K562 (cell line): ENCODE measurements around the gene ARPC4. TPM values are rescaled to one million over a fixed set of nuclear protein-coding genes. Genes with fewer than 3 reads are reported as not detected.

ENCODE experiments used
- ATF7 ChIP-seq: fragments of 450-650 bp; IDR thresholded peaks from 2 replicates; pipeline ENCODE4 v1.7.1; 2014; ENCODE audit warnings: mild to moderate bottlenecking, moderate library complexity
- CBX1 ChIP-seq: sonication (generic); IDR thresholded peaks from 2 replicates; pipeline ENCODE4 v1.6.1; 2016; ENCODE audit warnings: antibody characterized with exemption, low read depth, mild to moderate bottlenecking
- EP300 ChIP-seq: IDR thresholded peaks from 2 replicates; pipeline ENCODE4 v1.6.1; 2012; ENCODE audit warnings: low read length, improper control_type of control experiment
- MEF2D ChIP-seq: conservative IDR thresholded peaks from 2 replicates; pipeline ENCODE4 v1.6.1; 2016; ENCODE audit warnings: low read depth, missing genetic modification characterization, missing compliant biosample characterization
- PHF8 ChIP-seq: fragments of 200-600 bp; sonication (generic); IDR thresholded peaks from 2 replicates; pipeline ENCODE4 v1.6.1; 2012; ENCODE audit warnings: mixed run types, mild to moderate bottlenecking, inconsistent platforms, low read length, moderate library complexity, borderline replicate concordance
- RBM14 ChIP-seq: fragments of 200-400 bp; formaldehyde crosslinking; IDR thresholded peaks from 2 replicates; pipeline ENCODE4 v1.6.1; 2018; ENCODE audit warnings: low read depth, mild to moderate bottlenecking, low read length, moderate library complexity, borderline replicate concordance; ENCODE audit not compliant: insufficient read depth
- RBM25 ChIP-seq: fragments of 200-400 bp; formaldehyde crosslinking; IDR thresholded peaks from 2 replicates; pipeline ENCODE4 v1.6.1; 2018; ENCODE audit warnings: low read length, low read depth, moderate library complexity; ENCODE audit not compliant: severe bottlenecking
- SIRT6 ChIP-seq: IDR thresholded peaks from one replicate; pipeline ENCODE4 v1.6.1; 2012; ENCODE audit warnings: low read depth, mild to moderate bottlenecking, control low read depth, inconsistent platforms, low read length, moderate library complexity
- TCF15 ChIP-seq: fragments of 250-450 bp; sonication (Bioruptor Pico); IDR thresholded peaks from 2 replicates; pipeline ENCODE4 v1.8.0; 2022; ENCODE audit warnings: moderate library complexity, mild to moderate bottlenecking, inconsistent platforms
- THAP12 ChIP-seq: fragments of 250-450 bp; sonication (Bioruptor Pico); IDR thresholded peaks from 2 replicates; pipeline ENCODE4 v1.9.0; 2021; ENCODE audit warnings: mild to moderate bottlenecking, inconsistent platforms
- ZBTB7A ChIP-seq: IDR thresholded peaks from 2 replicates; pipeline ENCODE4 v1.6.1; 2011; ENCODE audit warnings: low read depth, mild to moderate bottlenecking, low read length, moderate library complexity, borderline replicate concordance; ENCODE audit not compliant: control insufficient read depth
- ZNF766 ChIP-seq: fragments of 200-800 bp; sonication (Bioruptor generic); conservative IDR thresholded peaks from 2 replicates; pipeline ENCODE4 v1.6.1; 2016; ENCODE audit warnings: missing genetic modification characterization, missing compliant biosample characterization
- polyA plus RNA-seq, 8 experiments: library from polyadenylated mRNA; depleted of rRNA in 4 of 8; stranded (reverse) in 5 of 8; unstranded in 3 of 8; fragments of >200 nt; fragmentation: Nextera tagmentation in 2 of 8; fragmentation: Illumina TruSeq in 1 of 8; extraction: Ambion mirVana in 2 of 8; extraction: Trizol in 1 of 8; gene quantifications; 2 replicates each; pipeline versions ENCODE4 v1.2.1 to v1.2.3, GENCODE V29; 2011 to 2014; ENCODE audit warnings: inconsistent platforms in 1 of 8, missing spikeins in 1 of 8
- total RNA-seq, 7 experiments: library from RNA; depleted of rRNA in 6 of 7; stranded (reverse); fragments of >200 nt in 6 of 7; fragmentation: Illumina TruSeq in 2 of 7; extraction: Trizol in 2 of 7; gene quantifications; 2 replicates each; pipeline versions ENCODE4 v1.2.1 to v1.2.3, GENCODE V29; 2011 to 2021; ENCODE audit warnings: low replicate concordance in 1 of 7
- TF ChIP-seq, protein P1 (sequence below): sonication (generic); formaldehyde crosslinking; IDR thresholded peaks from 2 replicates; pipeline ENCODE4 v1.8.0; 2022; ENCODE audit warnings: missing genetic modification reagents, mild to moderate bottlenecking, moderate library complexity, borderline replicate concordance
- TF ChIP-seq, protein P2 (sequence below), 2 experiments: fragments of 150-350 bp in 1 of 2; IDR thresholded peaks; 2 replicates each; pipeline ENCODE4 v1.6.1; 2012 to 2016; ENCODE audit warnings: low read depth in 2 of 2, low read length in 2 of 2, mild to moderate bottlenecking in 1 of 2, moderate library complexity in 1 of 2
- TF ChIP-seq, protein P3 (sequence below), 2 experiments: IDR thresholded peaks; 2 replicates each; pipeline ENCODE4 v1.6.1; 2012; ENCODE audit warnings: improper control_type of control experiment in 2 of 2, low read depth in 2 of 2, low read length in 2 of 2, borderline replicate concordance in 1 of 2

The ARPC4 gene
- total and polyA plus RNA-seq, 9 of the 15 experiments (the other 6 are each of a cell fraction or from before 2014, with no cell fraction given), result 20.1 to 153 (median 119) TPM

DNA sequence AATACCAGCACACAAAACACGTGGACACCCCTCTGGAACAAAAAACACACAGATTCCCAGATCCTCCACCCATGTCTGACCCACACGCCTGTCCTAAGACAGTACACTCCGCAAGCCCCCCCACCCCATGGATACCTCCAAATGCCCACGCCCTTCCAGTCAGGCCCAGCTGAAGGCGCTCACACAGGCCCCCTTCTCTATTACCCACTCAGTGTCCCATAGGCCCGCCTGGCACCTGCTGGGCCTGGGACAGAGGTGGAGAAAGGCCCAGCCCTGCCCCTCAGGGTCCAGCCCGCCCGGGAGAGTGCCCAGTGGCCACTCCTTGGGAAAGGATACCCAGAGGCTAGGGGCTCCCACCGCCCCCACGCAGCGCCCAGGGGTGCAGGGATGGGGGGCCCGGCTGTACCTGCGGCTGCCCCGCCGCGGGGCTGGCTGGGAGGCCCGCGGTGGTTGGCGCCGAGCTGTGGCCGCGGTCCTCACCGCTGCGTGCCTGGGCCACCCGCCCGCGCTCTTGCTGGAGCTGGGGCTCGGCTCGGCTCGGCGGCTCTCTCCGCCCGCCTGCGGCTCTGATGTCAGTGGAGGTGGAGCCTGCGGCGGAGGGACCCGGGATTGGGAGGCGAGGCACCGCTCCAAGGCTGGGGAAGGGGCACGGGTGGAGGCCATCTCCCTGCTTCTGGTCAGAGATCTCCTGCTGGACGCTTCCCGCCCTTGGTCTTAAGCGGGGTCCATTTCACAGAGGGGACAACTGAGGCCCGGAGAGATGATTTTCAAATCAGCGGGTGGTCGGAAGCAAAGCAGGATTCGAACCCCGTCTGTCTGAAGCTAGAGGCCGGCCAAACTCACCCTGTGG, 23.2 kb upstream of the ARPC4 start, which contains the start of gene CAMK1 (continued):
- TF ChIP-seq THAP12 (CRISPR knock-in tag) (0 out of 2 replicates have a peak, but pooled peaks have one; percentile 16), SIRT6 (no peak), TCF15 (CRISPR knock-in tag) (no peak), MEF2D (tag) (no peak), CBX1 (0 out of 2 replicates have a peak, but pooled peaks have one; percentile 56), ZNF766 (CRISPR knock-in tag) (no peak), RBM25 (peak; percentile 38), PHF8 (peak; percentile 55; the same call in 1 of the 2 replicates), ZBTB7A (0 out of 2 replicates have a peak, but pooled peaks have one; percentile 51), RBM14 (0 out of 2 replicates have a peak, but pooled peaks have one; percentile 36), ATF7 (peak; percentile 43; the same call in 1 of the 2 replicates), EP300 (no peak)
- TF ChIP-seq, protein P1, sequence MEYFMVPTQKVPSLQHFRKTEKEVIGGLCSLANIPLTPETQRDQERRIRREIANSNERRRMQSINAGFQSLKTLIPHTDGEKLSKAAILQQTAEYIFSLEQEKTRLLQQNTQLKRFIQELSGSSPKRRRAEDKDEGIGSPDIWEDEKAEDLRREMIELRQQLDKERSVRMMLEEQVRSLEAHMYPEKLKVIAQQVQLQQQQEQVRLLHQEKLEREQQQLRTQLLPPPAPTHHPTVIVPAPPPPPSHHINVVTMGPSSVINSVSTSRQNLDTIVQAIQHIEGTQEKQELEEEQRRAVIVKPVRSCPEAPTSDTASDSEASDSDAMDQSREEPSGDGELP (CRISPR knock-in tag), result peak; percentile 29; the same call in 1 of the 2 replicates
- TF ChIP-seq, protein P2, sequence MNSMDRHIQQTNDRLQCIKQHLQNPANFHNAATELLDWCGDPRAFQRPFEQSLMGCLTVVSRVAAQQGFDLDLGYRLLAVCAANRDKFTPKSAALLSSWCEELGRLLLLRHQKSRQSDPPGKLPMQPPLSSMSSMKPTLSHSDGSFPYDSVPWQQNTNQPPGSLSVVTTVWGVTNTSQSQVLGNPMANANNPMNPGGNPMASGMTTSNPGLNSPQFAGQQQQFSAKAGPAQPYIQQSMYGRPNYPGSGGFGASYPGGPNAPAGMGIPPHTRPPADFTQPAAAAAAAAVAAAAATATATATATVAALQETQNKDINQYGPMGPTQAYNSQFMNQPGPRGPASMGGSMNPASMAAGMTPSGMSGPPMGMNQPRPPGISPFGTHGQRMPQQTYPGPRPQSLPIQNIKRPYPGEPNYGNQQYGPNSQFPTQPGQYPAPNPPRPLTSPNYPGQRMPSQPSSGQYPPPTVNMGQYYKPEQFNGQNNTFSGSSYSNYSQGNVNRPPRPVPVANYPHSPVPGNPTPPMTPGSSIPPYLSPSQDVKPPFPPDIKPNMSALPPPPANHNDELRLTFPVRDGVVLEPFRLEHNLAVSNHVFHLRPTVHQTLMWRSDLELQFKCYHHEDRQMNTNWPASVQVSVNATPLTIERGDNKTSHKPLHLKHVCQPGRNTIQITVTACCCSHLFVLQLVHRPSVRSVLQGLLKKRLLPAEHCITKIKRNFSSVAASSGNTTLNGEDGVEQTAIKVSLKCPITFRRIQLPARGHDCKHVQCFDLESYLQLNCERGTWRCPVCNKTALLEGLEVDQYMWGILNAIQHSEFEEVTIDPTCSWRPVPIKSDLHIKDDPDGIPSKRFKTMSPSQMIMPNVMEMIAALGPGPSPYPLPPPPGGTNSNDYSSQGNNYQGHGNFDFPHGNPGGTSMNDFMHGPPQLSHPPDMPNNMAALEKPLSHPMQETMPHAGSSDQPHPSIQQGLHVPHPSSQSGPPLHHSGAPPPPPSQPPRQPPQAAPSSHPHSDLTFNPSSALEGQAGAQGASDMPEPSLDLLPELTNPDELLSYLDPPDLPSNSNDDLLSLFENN (IDR thresholded peaks at IDR 0.05; ENCODE audit: low read depth in 2 of 2, low read length in 2 of 2), result no peak
- TF ChIP-seq, protein P3, sequence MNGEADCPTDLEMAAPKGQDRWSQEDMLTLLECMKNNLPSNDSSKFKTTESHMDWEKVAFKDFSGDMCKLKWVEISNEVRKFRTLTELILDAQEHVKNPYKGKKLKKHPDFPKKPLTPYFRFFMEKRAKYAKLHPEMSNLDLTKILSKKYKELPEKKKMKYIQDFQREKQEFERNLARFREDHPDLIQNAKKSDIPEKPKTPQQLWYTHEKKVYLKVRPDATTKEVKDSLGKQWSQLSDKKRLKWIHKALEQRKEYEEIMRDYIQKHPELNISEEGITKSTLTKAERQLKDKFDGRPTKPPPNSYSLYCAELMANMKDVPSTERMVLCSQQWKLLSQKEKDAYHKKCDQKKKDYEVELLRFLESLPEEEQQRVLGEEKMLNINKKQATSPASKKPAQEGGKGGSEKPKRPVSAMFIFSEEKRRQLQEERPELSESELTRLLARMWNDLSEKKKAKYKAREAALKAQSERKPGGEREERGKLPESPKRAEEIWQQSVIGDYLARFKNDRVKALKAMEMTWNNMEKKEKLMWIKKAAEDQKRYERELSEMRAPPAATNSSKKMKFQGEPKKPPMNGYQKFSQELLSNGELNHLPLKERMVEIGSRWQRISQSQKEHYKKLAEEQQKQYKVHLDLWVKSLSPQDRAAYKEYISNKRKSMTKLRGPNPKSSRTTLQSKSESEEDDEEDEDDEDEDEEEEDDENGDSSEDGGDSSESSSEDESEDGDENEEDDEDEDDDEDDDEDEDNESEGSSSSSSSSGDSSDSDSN (IDR thresholded peaks at IDR 0.05; ENCODE audit: borderline replicate concordance in 1 of 2, low read depth in 2 of 2, low read length in 2 of 2), result peak in 1 of 2 experiments; percentile 87; a peak in 2 of 4 replicates
